GM23338 (cell line): ENCODE measurements around the gene PKHD1.

Experiments used
- CREB1 ChIP-seq: fragments of 250-450 bp; sonication (Bioruptor Pico); IDR thresholded peaks from 2 replicates; pipeline ENCODE4 v1.5.0; 2020; ENCODE audit warnings: low read depth, mild to moderate bottlenecking, moderate library complexity
- EZH2 ChIP-seq: fragments of 200-600 bp; sonication (generic); IDR thresholded peaks from one replicate; pipeline ENCODE4 v1.8.0; 2017; ENCODE audit warnings: antibody characterized with exemption, mild to moderate bottlenecking, low read depth; ENCODE audit not compliant: unreplicated experiment
- EZH2phosphoT487 ChIP-seq: fragments of 200-600 bp; sonication (generic); IDR thresholded peaks from one replicate; pipeline ENCODE4 v1.8.1; 2018; ENCODE audit warnings: antibody characterized with exemption; ENCODE audit not compliant: unreplicated experiment
- JUNB ChIP-seq: IDR thresholded peaks from one replicate; pipeline ENCODE4 v1.6.1; 2016; ENCODE audit warnings: antibody characterized with exemption; ENCODE audit not compliant: unreplicated experiment
- NANOG ChIP-seq: IDR thresholded peaks from 2 replicates; pipeline ENCODE4 v1.6.1; 2016; ENCODE audit warnings: antibody characterized with exemption, borderline replicate concordance
- POLR2AphosphoS5 ChIP-seq: IDR thresholded peaks from 2 replicates; pipeline ENCODE4 v1.6.1; 2016; ENCODE audit warnings: antibody characterized with exemption, low read depth
- STAT1 ChIP-seq: IDR thresholded peaks from one replicate; pipeline ENCODE4 v1.6.1; 2016; ENCODE audit warnings: antibody characterized with exemption; ENCODE audit not compliant: unreplicated experiment
- ZNF114 ChIP-seq: fragments of 250-450 bp; sonication (Bioruptor Pico); IDR thresholded peaks from 2 replicates; pipeline ENCODE4 v1.5.0; 2020; ENCODE audit warnings: mild to moderate bottlenecking, moderate library complexity
- ZNF331 ChIP-seq: fragments of 250-450 bp; sonication (Bioruptor Pico); IDR thresholded peaks from 2 replicates; pipeline ENCODE4 v1.5.0; 2020; ENCODE audit warnings: low read depth, mild to moderate bottlenecking, moderate library complexity
- TF ChIP-seq, protein P1 (sequence below), 2 experiments: fragments of 200-600 bp in 1 of 2; sonication (generic) in 1 of 2; conservative IDR thresholded peaks; 2 replicates each; pipeline versions ENCODE4 v1.5.1 to v1.6.1; 2016 to 2017; ENCODE audit warnings: antibody characterized with exemption in 2 of 2, low read depth in 2 of 2, mild to moderate bottlenecking in 2 of 2, moderate library complexity in 1 of 2
- TF ChIP-seq, protein P2 (sequence below): IDR thresholded peaks from 2 replicates; pipeline ENCODE4 v1.6.1; 2016; ENCODE audit warnings: antibody characterized with exemption
- TF ChIP-seq, protein P3 (sequence below): IDR thresholded peaks from one replicate; pipeline ENCODE4 v1.6.1; 2018; ENCODE audit warnings: antibody characterized with exemption; ENCODE audit not compliant: unreplicated experiment
- TF ChIP-seq, protein P4 (sequence below): fragments of 250-450 bp; sonication (Bioruptor Pico); IDR thresholded peaks from 2 replicates; pipeline ENCODE4 v1.5.0; 2020; ENCODE audit warnings: mild to moderate bottlenecking, moderate library complexity

DNA sequence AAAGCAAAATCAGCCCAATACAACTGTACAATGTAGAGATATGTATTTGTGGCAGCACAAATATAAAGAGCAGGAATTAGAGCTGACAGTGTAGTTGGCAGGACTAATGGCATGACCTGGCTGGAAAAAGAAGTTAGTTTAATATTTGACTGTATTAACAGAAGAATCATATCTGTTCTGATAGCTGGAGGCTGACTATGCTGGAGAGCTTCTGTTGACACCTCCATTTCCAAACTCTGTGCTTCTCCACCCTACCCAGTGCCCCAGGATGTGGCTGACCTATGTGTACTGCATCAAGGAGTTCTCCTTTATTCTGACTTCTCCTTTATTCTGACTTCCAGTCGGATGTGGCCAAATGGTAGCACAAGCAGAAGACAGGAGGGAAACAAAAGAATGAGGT lies 299.3 kb downstream of the PKHD1 start:
- TF ChIP-seq, protein P1, sequence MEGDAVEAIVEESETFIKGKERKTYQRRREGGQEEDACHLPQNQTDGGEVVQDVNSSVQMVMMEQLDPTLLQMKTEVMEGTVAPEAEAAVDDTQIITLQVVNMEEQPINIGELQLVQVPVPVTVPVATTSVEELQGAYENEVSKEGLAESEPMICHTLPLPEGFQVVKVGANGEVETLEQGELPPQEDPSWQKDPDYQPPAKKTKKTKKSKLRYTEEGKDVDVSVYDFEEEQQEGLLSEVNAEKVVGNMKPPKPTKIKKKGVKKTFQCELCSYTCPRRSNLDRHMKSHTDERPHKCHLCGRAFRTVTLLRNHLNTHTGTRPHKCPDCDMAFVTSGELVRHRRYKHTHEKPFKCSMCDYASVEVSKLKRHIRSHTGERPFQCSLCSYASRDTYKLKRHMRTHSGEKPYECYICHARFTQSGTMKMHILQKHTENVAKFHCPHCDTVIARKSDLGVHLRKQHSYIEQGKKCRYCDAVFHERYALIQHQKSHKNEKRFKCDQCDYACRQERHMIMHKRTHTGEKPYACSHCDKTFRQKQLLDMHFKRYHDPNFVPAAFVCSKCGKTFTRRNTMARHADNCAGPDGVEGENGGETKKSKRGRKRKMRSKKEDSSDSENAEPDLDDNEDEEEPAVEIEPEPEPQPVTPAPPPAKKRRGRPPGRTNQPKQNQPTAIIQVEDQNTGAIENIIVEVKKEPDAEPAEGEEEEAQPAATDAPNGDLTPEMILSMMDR (conservative IDR thresholded peaks at IDR 0.05; ENCODE audit: low read depth in 2 of 2) = no peak
- TF ChIP-seq EZH2phosphoT487 (no peak), EZH2 (no peak), POLR2AphosphoS5 (no peak), CREB1 (no peak), STAT1 (no peak), ZNF331 (CRISPR knock-in tag) (no peak), JUNB (no peak), NANOG (no peak), ZNF114 (CRISPR knock-in tag) (no peak)
- TF ChIP-seq, protein P2, sequence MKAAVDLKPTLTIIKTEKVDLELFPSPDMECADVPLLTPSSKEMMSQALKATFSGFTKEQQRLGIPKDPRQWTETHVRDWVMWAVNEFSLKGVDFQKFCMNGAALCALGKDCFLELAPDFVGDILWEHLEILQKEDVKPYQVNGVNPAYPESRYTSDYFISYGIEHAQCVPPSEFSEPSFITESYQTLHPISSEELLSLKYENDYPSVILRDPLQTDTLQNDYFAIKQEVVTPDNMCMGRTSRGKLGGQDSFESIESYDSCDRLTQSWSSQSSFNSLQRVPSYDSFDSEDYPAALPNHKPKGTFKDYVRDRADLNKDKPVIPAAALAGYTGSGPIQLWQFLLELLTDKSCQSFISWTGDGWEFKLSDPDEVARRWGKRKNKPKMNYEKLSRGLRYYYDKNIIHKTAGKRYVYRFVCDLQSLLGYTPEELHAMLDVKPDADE = no peak
- TF ChIP-seq, protein P3, sequence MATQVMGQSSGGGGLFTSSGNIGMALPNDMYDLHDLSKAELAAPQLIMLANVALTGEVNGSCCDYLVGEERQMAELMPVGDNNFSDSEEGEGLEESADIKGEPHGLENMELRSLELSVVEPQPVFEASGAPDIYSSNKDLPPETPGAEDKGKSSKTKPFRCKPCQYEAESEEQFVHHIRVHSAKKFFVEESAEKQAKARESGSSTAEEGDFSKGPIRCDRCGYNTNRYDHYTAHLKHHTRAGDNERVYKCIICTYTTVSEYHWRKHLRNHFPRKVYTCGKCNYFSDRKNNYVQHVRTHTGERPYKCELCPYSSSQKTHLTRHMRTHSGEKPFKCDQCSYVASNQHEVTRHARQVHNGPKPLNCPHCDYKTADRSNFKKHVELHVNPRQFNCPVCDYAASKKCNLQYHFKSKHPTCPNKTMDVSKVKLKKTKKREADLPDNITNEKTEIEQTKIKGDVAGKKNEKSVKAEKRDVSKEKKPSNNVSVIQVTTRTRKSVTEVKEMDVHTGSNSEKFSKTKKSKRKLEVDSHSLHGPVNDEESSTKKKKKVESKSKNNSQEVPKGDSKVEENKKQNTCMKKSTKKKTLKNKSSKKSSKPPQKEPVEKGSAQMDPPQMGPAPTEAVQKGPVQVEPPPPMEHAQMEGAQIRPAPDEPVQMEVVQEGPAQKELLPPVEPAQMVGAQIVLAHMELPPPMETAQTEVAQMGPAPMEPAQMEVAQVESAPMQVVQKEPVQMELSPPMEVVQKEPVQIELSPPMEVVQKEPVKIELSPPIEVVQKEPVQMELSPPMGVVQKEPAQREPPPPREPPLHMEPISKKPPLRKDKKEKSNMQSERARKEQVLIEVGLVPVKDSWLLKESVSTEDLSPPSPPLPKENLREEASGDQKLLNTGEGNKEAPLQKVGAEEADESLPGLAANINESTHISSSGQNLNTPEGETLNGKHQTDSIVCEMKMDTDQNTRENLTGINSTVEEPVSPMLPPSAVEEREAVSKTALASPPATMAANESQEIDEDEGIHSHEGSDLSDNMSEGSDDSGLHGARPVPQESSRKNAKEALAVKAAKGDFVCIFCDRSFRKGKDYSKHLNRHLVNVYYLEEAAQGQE = no peak
- TF ChIP-seq, protein P4, sequence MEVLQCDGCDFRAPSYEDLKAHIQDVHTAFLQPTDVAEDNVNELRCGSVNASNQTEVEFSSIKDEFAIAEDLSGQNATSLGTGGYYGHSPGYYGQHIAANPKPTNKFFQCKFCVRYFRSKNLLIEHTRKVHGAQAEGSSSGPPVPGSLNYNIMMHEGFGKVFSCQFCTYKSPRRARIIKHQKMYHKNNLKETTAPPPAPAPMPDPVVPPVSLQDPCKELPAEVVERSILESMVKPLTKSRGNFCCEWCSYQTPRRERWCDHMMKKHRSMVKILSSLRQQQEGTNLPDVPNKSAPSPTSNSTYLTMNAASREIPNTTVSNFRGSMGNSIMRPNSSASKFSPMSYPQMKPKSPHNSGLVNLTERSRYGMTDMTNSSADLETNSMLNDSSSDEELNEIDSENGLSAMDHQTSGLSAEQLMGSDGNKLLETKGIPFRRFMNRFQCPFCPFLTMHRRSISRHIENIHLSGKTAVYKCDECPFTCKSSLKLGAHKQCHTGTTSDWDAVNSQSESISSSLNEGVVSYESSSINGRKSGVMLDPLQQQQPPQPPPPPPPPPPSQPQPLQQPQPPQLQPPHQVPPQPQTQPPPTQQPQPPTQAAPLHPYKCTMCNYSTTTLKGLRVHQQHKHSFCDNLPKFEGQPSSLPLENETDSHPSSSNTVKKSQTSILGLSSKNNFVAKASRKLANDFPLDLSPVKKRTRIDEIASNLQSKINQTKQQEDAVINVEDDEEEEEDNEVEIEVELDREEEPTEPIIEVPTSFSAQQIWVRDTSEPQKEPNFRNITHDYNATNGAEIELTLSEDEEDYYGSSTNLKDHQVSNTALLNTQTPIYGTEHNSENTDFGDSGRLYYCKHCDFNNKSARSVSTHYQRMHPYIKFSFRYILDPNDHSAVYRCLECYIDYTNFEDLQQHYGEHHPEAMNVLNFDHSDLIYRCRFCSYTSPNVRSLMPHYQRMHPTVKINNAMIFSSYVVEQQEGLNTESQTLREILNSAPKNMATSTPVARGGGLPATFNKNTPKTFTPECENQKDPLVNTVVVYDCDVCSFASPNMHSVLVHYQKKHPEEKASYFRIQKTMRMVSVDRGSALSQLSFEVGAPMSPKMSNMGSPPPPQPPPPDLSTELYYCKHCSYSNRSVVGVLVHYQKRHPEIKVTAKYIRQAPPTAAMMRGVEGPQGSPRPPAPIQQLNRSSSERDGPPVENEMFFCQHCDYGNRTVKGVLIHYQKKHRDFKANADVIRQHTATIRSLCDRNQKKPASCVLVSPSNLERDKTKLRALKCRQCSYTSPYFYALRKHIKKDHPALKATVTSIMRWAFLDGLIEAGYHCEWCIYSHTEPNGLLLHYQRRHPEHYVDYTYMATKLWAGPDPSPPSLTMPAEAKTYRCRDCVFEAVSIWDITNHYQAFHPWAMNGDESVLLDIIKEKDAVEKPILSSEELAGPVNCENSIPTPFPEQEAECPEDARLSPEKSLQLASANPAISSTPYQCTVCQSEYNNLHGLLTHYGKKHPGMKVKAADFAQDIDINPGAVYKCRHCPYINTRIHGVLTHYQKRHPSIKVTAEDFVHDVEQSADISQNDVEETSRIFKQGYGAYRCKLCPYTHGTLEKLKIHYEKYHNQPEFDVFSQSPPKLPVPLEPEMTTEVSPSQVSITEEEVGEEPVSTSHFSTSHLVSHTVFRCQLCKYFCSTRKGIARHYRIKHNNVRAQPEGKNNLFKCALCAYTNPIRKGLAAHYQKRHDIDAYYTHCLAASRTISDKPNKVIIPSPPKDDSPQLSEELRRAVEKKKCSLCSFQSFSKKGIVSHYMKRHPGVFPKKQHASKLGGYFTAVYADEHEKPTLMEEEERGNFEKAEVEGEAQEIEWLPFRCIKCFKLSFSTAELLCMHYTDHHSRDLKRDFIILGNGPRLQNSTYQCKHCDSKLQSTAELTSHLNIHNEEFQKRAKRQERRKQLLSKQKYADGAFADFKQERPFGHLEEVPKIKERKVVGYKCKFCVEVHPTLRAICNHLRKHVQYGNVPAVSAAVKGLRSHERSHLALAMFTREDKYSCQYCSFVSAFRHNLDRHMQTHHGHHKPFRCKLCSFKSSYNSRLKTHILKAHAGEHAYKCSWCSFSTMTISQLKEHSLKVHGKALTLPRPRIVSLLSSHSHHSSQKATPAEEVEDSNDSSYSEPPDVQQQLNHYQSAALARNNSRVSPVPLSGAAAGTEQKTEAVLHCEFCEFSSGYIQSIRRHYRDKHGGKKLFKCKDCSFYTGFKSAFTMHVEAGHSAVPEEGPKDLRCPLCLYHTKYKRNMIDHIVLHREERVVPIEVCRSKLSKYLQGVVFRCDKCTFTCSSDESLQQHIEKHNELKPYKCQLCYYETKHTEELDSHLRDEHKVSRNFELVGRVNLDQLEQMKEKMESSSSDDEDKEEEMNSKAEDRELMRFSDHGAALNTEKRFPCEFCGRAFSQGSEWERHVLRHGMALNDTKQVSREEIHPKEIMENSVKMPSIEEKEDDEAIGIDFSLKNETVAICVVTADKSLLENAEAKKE = no peak
